ENCODE results near the gene PRSS35.

DNA sequence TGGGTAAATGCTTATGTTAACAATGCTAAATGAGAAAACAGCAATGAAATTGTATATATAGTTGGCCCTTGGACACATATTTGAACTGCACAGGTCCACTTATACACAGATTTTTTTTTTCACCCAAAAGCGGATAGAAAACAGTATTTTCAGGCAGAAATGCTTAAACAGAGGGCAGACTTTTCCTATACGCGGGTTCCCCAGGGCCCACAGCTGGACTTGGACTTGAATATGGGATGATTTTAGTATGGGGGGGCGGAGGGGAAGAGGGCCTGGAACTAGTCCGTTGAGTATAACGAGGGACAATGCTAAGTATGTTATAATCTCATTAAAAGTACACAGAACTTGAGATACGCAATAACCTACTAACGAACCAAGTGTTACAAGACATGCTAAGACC, 1.1 kb upstream of the PRSS35 start:
- no peak for TF ChIP-seq SIN3A (IDR thresholded peaks at IDR 0.05; ENCODE audit: borderline replicate concordance, low read depth, low read length)
- TF ChIP-seq, protein P1, sequence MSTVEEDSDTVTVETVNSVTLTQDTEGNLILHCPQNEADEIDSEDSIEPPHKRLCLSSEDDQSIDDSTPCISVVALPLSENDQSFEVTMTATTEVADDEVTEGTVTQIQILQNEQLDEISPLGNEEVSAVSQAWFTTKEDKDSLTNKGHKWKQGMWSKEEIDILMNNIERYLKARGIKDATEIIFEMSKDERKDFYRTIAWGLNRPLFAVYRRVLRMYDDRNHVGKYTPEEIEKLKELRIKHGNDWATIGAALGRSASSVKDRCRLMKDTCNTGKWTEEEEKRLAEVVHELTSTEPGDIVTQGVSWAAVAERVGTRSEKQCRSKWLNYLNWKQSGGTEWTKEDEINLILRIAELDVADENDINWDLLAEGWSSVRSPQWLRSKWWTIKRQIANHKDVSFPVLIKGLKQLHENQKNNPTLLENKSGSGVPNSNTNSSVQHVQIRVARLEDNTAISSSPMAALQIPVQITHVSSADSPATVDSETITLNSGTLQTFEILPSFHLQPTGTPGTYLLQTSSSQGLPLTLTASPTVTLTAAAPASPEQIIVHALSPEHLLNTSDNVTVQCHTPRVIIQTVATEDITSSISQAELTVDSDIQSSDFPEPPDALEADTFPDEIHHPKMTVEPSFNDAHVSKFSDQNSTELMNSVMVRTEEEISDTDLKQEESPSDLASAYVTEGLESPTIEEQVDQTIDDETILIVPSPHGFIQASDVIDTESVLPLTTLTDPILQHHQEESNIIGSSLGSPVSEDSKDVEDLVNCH (CRISPR knock-in tag; IDR thresholded peaks at IDR 0.05), result no peak
- no peak for TF ChIP-seq POLR2AphosphoS5 (IDR thresholded peaks at IDR 0.05; ENCODE audit: low read depth, low read length)
- no peak for TF ChIP-seq MED8 (CRISPR knock-in tag; IDR thresholded peaks at IDR 0.05; ENCODE audit: insufficient replicate concordance)

All from HepG2 (cell line).